DOHH2 (cell line): ENCODE data around the gene ACCSL.

Source experiments
- H3F3A ChIP-seq: fragments of 200-600 bp; sonication (generic), shearing (Covaris generic); 2 replicates; pipeline ENCODE4 v1.6.0; 2016; ENCODE audit warnings: antibody characterized with exemption, mild to moderate bottlenecking; ENCODE audit not compliant: control insufficient read depth, insufficient read depth
- H3K27ac ChIP-seq: fragments of 200-600 bp; sonication (generic); 2 replicates; pipeline ENCODE4 v1.5.1; 2014; ENCODE audit warnings: low read depth, mild to moderate bottlenecking, low read length, moderate library complexity
- H3K27me3 ChIP-seq: fragments of 200-600 bp; sonication (generic); 2 replicates; pipeline ENCODE4 v1.6.1; 2014; ENCODE audit warnings: mild to moderate bottlenecking, low read length, mixed read lengths; ENCODE audit not compliant: control insufficient read depth
- H3K36me3 ChIP-seq: fragments of 200-600 bp; sonication (generic); 2 replicates; pipeline ENCODE4 v1.6.1; 2014; ENCODE audit warnings: mild to moderate bottlenecking, low read length, moderate library complexity, mixed read lengths; ENCODE audit not compliant: control insufficient read depth
- H3K4me1 ChIP-seq: fragments of 200-600 bp; sonication (generic); 2 replicates; pipeline ENCODE4 v1.6.1; 2014; ENCODE audit warnings: mild to moderate bottlenecking, low read length, mixed read lengths; ENCODE audit not compliant: control insufficient read depth
- H3K4me2 ChIP-seq: fragments of 200-600 bp; sonication (generic); 2 replicates; pipeline ENCODE4 v1.6.0; 2014; ENCODE audit warnings: mild to moderate bottlenecking, low read length, moderate library complexity
- H3K4me3 ChIP-seq: fragments of 200-600 bp; sonication (generic); 2 replicates; pipeline ENCODE4 v1.5.1; 2014; ENCODE audit warnings: mild to moderate bottlenecking, low read length, mixed read lengths
- H3K79me2 ChIP-seq: fragments of 200-600 bp; sonication (generic); 2 replicates; pipeline ENCODE4 v1.6.1; 2014; ENCODE audit warnings: mild to moderate bottlenecking, low read length, mixed read lengths; ENCODE audit not compliant: control insufficient read depth
- H3K9me2 ChIP-seq: fragments of 200-600 bp; sonication (generic); replicated peaks from 2 replicates; pipeline ENCODE4 v1.6.1; 2014; ENCODE audit warnings: mild to moderate bottlenecking, low read length, mixed read lengths; ENCODE audit not compliant: control insufficient read depth
- H3K9me3 ChIP-seq: fragments of 200-600 bp; sonication (generic); 2 replicates; pipeline ENCODE4 v1.6.1; 2014; ENCODE audit warnings: antibody characterized with exemption, low read length, mixed read lengths; ENCODE audit not compliant: control insufficient read depth, insufficient read depth
- H4K20me1 ChIP-seq: fragments of 200-600 bp; sonication (generic); 2 replicates; pipeline ENCODE4 v1.6.0; 2014; ENCODE audit warnings: low read depth, mild to moderate bottlenecking, antibody characterized with exemption, low read length, moderate library complexity; ENCODE audit not compliant: control insufficient read depth, insufficient read depth
- CTCF ChIP-seq: fragments of 200-600 bp; sonication (generic); IDR thresholded peaks from one replicate; pipeline ENCODE4 v1.5.1; 2014; ENCODE audit warnings: antibody characterized with exemption, mild to moderate bottlenecking, low read depth, low read length; ENCODE audit not compliant: poor library complexity, severe bottlenecking
- EZH2phosphoT487 ChIP-seq: fragments of 200-600 bp; sonication (generic); IDR thresholded peaks from 2 replicates; pipeline ENCODE4 v1.6.1; 2017; ENCODE audit warnings: borderline replicate concordance, mild to moderate bottlenecking, antibody characterized with exemption, low read length, moderate library complexity, mixed read lengths

ACCSL gene

DNA sequence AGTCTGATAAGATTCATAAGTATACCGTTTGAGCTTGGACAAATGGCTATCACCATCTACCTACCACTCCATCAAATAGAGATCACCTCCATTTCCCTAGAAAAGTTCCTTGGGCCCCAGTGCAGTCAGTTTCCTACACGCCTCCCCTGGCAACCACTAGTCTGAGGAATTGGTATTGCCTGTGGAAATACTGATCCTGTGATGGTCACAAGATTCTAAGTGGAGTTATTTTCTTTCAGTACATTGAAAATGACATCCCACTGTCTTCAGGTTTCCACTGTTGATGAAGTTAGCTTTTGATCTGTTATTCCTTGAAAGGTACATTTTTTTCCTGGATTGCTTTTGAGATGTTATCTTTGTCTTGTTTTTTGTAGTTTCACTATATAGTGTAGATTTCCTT, 4.6 kb upstream of the ACCSL start:
- Histone ChIP-seq H4K20me1 (no peaks in the 10 kb centered on the region), H3K9me3 (no peaks in the 10 kb centered on the region), H3K36me3 (no peaks in the 10 kb centered on the region), H3F3A (no peaks in the 10 kb centered on the region), H3K27me3 (no peaks in the 10 kb centered on the region), H3K4me2 (no peak overlapping the region), H3K79me2 (no peaks in the 10 kb centered on the region), H3K4me1 (no peaks in the 10 kb centered on the region), H3K27ac (no peak overlapping the region), H3K9me2 (no peaks in the 10 kb centered on the region), H3K4me3 (no peak overlapping the region)
- TF ChIP-seq EZH2phosphoT487: no peak

GRCh38 chr11:44046182-44046581, 1.6 kb upstream of the ACCSL start:
- Histone ChIP-seq H3K4me2 (no peak overlapping the region), H3K9me3 (no peaks in the 10 kb centered on the region), H3K27me3 (no peaks in the 10 kb centered on the region), H3K79me2 (no peaks in the 10 kb centered on the region), H3K4me3 (no peak overlapping the region), H3K9me2 (no peaks in the 10 kb centered on the region), H3K4me1 (no peaks in the 10 kb centered on the region), H3K27ac (no peak overlapping the region), H3K36me3 (no peaks in the 10 kb centered on the region), H4K20me1 (no peaks in the 10 kb centered on the region), H3F3A (no peaks in the 10 kb centered on the region)
- TF ChIP-seq EZH2phosphoT487 (no peak), CTCF (no peak)

DNA sequence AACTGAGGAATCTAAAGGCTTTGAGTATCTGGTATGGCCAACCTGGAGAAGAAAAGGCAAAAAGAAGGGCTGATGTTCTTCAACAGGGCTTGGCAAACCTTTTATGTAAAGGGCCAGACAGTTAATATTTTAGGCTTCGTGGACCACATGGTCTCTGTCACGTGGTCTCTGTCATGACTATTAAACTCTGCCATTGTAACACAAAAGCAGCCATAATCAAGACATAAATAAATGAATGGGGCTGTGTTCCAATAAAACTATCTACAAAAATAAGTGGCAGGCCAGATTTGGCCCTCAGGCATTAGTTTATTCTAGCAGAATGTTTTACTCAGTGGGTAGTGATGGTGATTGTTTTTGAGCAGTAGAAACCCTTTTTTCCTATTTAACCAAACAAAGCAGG, 483 bp upstream of the ACCSL start:
- Histone ChIP-seq H4K20me1 (no peaks in the 10 kb centered on the region), H3K36me3 (no peaks in the 10 kb centered on the region), H3K27me3 (no peaks in the 10 kb centered on the region), H3K79me2 (no peaks in the 10 kb centered on the region), H3K4me3 (no peak overlapping the region), H3K27ac (no peak overlapping the region), H3F3A (no peaks in the 10 kb centered on the region), H3K9me3 (no peaks in the 10 kb centered on the region), H3K4me2 (no peak overlapping the region), H3K4me1 (no peaks in the 10 kb centered on the region), H3K9me2 (no peaks in the 10 kb centered on the region)
- no peak for TF ChIP-seq EZH2phosphoT487
- no peak for TF ChIP-seq CTCF

- TF ChIP-seq EZH2phosphoT487: no peak
- no peak for TF ChIP-seq CTCF
- H3K4me2 ChIP-seq: no peak overlapping the region
- no peaks in the 10 kb centered on the region for H3K4me1 ChIP-seq
- H3K9me2 ChIP-seq: no peaks in the 10 kb centered on the region
- H3F3A ChIP-seq: no peaks in the 10 kb centered on the region
- H3K27me3 ChIP-seq: peaks cover under 1% of the 10 kb centered on the region; the same call in 1 of the 2 replicates
- no peaks in the 10 kb centered on the region for H3K79me2 ChIP-seq
- no peak overlapping the region for H3K27ac ChIP-seq
- no peaks in the 10 kb centered on the region for H4K20me1 ChIP-seq
- H3K4me3 ChIP-seq: no peak overlapping the region
- no peaks in the 10 kb centered on the region for H3K9me3 ChIP-seq
- H3K36me3 ChIP-seq: no peaks in the 10 kb centered on the region
Measured at GRCh38 chr11:44049832-44050231, 2.1 kb downstream of the ACCSL start.
